Upper lobe of left lung (tissue), 6 donors: ENCODE measurements around the gene UBTD2. TPM values are rescaled to one million over a fixed set of nuclear protein-coding genes. Genes with fewer than 3 reads are reported as not detected.
A peak's percentile ranks its signal among the peaks of the same experiment; 100 is the strongest.

Experiments
- ATAC-seq, 2 donors: fragments of 200-7000 bp; cut with Tn5 transposase; one replicate each; pipeline ENCODE4 v1.9.1; 2022; ENCODE audit warnings: mild to moderate bottlenecking in 2 of 2, moderate library complexity in 2 of 2; ENCODE audit not compliant: low FRiP score in 2 of 2
- DNase-seq, 2 donors: peaks; one replicate each; pipeline ENCODE4 v3.0.0-alpha.2; 2019 to 2020
- H3K27ac ChIP-seq, 4 donors: fragments of 200-600 bp; sonication (generic); one replicate each; pipeline ENCODE4 v1.5.1; 2016 to 2019
- H3K27me3 ChIP-seq, 4 donors: fragments of 200-600 bp; sonication (generic); one replicate each; pipeline ENCODE4 v1.5.1; 2017 to 2019
- H3K36me3 ChIP-seq, 4 donors: fragments of 200-600 bp; sonication (generic); one replicate each; pipeline ENCODE4 v1.5.1; 2016 to 2019
- H3K4me1 ChIP-seq, 4 donors: fragments of 200-600 bp; sonication (generic); one replicate each; pipeline ENCODE4 v1.5.1; 2018 to 2019
- H3K4me3 ChIP-seq, 4 donors: fragments of 200-600 bp; sonication (generic); one replicate each; pipeline ENCODE4 v1.5.1; 2017 to 2019; ENCODE audit warnings: mild to moderate bottlenecking in 2 of 4, moderate library complexity in 1 of 4
- H3K9me3 ChIP-seq, 4 donors: fragments of 200-600 bp; sonication (generic); one replicate each; pipeline ENCODE4 v1.5.1; 2018 to 2019
- EP300 ChIP-seq, 4 donors: sonication (generic); formaldehyde crosslinking; IDR thresholded peaks; one replicate each; pipeline ENCODE4 v1.5.1; 2017; ENCODE audit warnings: antibody characterized with exemption in 4 of 4, control low read depth in 2 of 4
- POLR2A ChIP-seq, 4 donors: fragments of 450-650 bp; IDR thresholded peaks; one replicate each; pipeline ENCODE4 v1.5.1; 2016 to 2017; ENCODE audit warnings: antibody characterized with exemption in 4 of 4, mild to moderate bottlenecking in 2 of 4
- POLR2AphosphoS5 ChIP-seq, 2 donors: sonication (generic); formaldehyde crosslinking; IDR thresholded peaks; one replicate each; pipeline ENCODE4 v1.5.1; 2017; ENCODE audit warnings: antibody characterized with exemption in 2 of 2
- WGBS, 2 donors: methylation state at CpG; one replicate each; pipeline ENCODE4 v1.1.5; 2017 to 2018; 5-methylcytosine and 5-hydroxymethylcytosine counted together
- total RNA-seq, 6 donors: library from RNA; depleted of rRNA in 4 of 6; stranded (reverse); fragments of >200 nt in 4 of 6; gene quantifications; one replicate each; pipeline versions ENCODE4 v1.1.0 to v1.2.1, GENCODE V29; 2016 to 2021
- TF ChIP-seq, protein P1 (sequence below), 6 experiments: fragments of 450-650 bp in 4 of 6; fragments of 200-600 bp in 2 of 6; sonication (generic) in 2 of 6; IDR thresholded peaks; one replicate each; pipeline ENCODE4 v1.5.1; 2016 to 2019; ENCODE audit warnings: antibody characterized with exemption in 6 of 6
- donor health status: DM: no; HTN: no; CAD: no; lungs with moderate emphysema.
- donor health status: DM: no; HTN: yes; CAD: no; lungs with severe emphysema.

The UBTD2 gene
- total RNA-seq, 6 donors from 2014 or later = 9.4 to 22.3 (median 15.8) TPM

DNA sequence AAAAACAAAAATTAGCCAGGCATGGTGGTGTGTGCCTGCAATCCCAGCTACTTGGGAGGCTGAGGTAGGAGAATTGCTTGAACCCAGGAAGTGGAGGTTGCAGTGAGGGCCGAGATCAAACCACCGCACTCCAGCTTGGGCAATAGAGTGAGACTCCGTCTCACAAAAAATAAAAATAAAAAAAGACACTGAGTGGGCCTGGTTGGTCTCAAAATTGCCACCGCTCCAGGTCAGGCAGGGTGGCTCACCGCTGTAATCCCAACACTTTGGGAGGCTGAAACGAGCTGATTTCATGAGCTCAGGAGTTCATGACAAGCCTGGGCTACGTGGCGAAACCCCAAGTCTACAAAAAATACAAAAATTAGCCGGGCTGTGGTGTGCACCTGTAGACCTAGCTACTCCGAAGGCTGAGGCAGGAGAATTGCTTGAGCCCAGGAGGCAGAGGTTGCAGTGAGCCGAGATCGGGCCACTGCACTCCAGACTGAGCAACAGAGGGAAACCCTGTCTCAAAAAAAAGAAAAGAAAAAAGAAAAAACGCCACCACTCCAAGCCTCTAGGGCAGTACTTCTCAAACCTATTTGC lies 97.4 kb downstream of the UBTD2 start:
- Histone ChIP-seq H3K27ac (peak overlapping the region; percentile 92 to 97 (median 94)), H3K36me3 (no peaks in the 10 kb centered on the region), H3K9me3 (no peaks in the 10 kb centered on the region), H3K4me1 (peaks cover 22 to 39% (median 29%) of the 10 kb centered on the region in 4 donors), H3K4me3 (peak overlapping the region in 3 of 4 donors; percentile 87 to 98 (median 96)), H3K27me3 (no peaks in the 10 kb centered on the region)
- TF ChIP-seq EP300 (IDR thresholded peaks at IDR 0.05) = no peak
- TF ChIP-seq, protein P1, sequence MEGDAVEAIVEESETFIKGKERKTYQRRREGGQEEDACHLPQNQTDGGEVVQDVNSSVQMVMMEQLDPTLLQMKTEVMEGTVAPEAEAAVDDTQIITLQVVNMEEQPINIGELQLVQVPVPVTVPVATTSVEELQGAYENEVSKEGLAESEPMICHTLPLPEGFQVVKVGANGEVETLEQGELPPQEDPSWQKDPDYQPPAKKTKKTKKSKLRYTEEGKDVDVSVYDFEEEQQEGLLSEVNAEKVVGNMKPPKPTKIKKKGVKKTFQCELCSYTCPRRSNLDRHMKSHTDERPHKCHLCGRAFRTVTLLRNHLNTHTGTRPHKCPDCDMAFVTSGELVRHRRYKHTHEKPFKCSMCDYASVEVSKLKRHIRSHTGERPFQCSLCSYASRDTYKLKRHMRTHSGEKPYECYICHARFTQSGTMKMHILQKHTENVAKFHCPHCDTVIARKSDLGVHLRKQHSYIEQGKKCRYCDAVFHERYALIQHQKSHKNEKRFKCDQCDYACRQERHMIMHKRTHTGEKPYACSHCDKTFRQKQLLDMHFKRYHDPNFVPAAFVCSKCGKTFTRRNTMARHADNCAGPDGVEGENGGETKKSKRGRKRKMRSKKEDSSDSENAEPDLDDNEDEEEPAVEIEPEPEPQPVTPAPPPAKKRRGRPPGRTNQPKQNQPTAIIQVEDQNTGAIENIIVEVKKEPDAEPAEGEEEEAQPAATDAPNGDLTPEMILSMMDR (IDR thresholded peaks at IDR 0.05) = no peak
- ATAC-seq (no peak), DNase-seq (peak in 1 of 2 donors; percentile 16)
- 68 to 71% methylated on average over 13 of the region's 13 CpGs for WGBS, 2 donors

DNA sequence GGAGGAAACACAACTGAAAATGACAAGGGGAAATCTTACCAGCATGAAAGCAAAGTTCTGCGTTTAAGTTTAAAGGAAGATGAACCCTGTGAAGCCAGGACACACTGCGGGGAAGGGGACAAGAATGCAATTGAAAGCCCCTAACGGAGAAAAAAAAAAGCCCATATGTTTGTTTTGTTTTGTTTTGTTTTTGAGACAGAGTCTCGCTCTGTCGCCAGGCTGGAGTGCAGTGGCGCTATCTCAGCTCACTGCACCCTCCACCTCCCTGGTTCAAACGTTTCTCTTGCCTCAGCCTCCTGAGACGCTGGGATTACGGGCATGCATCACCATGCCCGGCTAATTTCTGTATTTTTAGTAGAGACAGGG lies 98.5 kb downstream of the UBTD2 start:
- TF ChIP-seq POLR2AphosphoS5 (IDR thresholded peaks at IDR 0.05) (no peak), EP300 (IDR thresholded peaks at IDR 0.05) (no peak), POLR2A (IDR thresholded peaks at IDR 0.05) (no peak)
- TF ChIP-seq, protein P1 (IDR thresholded peaks at IDR 0.05) = no peak
- DNase-seq (no peak), ATAC-seq (no peak)
- Histone ChIP-seq H3K9me3 (no peaks in the 10 kb centered on the region), H3K36me3 (no peaks in the 10 kb centered on the region), H3K4me1 (peaks cover 32 to 45% (median 35%) of the 10 kb centered on the region in 4 donors), H3K27ac (peak overlapping the region; percentile 92 to 97 (median 94)), H3K4me3 (peak overlapping the region in 2 of 4 donors; percentile 96 to 98), H3K27me3 (no peaks in the 10 kb centered on the region)
- WGBS, 2 donors = 51 to 69% methylated on average over 10 of the region's 10 CpGs

DNA sequence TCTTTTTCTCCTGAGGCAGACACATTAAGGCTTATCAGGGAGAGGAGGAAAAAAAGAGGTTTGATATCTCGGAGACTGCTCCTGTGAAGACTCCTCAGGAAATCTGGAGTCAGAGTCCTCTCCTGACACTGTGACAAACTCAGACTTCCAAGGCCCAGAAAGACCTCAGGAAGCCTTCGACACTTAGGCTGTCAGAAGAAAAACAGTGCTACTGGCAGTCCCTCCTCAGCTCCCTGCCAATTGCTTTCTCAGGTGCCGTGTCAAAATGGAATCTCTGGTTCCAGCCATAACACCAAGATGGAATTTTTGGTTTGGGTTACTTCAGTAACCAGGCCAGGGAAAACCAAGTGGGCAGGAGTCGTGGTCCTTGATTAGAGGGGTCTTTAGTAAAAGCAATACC lies 99.7 kb downstream of the UBTD2 start:
- Histone ChIP-seq H3K4me3 (no peak overlapping the region), H3K9me3 (no peaks in the 10 kb centered on the region), H3K4me1 (peaks cover 40 to 56% (median 47%) of the 10 kb centered on the region in 4 donors), H3K36me3 (no peaks in the 10 kb centered on the region), H3K27ac (peak overlapping the region in 3 of 4 donors; percentile 41 to 97 (median 49)), H3K27me3 (no peaks in the 10 kb centered on the region)
- DNase-seq (no peak), ATAC-seq (no peak)
- WGBS, 2 donors = 69 to 79% methylated on average over 4 of the region's 4 CpGs
- no peak for TF ChIP-seq POLR2A (IDR thresholded peaks at IDR 0.05)
- TF ChIP-seq EP300 (IDR thresholded peaks at IDR 0.05) = no peak
- TF ChIP-seq, protein P1 (IDR thresholded peaks at IDR 0.05) = no peak
- TF ChIP-seq POLR2AphosphoS5 (IDR thresholded peaks at IDR 0.05) = no peak

DNA sequence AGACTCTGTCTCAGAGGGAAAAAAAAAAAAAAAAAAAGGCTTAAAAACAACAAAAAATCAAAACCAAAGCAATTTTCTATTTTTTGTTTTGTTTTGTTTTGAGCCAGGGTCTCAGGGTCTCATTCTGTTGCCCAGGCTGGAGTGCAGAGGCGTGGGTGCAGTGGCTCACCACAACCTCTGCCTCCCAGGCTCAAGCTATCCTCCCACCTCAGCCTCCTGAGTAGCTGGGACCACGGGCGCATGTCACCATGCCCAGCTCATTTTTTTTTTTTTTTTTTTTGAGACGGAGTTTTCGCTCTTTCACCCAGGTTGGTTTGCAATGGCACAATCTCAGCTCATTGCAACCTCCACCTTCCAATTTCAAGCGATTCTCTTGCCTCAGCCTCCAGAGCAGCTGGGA lies 101.3 kb downstream of the UBTD2 start:
- H3K36me3 ChIP-seq = no peaks in the 10 kb centered on the region
- DNase-seq (no peak), ATAC-seq (no peak)
- no peaks in the 10 kb centered on the region for H3K27me3 ChIP-seq
- no peak overlapping the region for H3K27ac ChIP-seq
- H3K4me3 ChIP-seq = no peak overlapping the region
- H3K9me3 ChIP-seq = no peaks in the 10 kb centered on the region
- H3K4me1 ChIP-seq = peaks cover 48 to 68% (median 56%) of the 10 kb centered on the region in 4 donors
- WGBS, 2 donors = 92 to 95% methylated on average over 6 of the region's 6 CpGs
- no peak for TF ChIP-seq POLR2AphosphoS5 (IDR thresholded peaks at IDR 0.05)
- TF ChIP-seq EP300 (IDR thresholded peaks at IDR 0.05) = no peak
- TF ChIP-seq, protein P1 (IDR thresholded peaks at IDR 0.05) = no peak
- TF ChIP-seq POLR2A (IDR thresholded peaks at IDR 0.05) = no peak

DNA sequence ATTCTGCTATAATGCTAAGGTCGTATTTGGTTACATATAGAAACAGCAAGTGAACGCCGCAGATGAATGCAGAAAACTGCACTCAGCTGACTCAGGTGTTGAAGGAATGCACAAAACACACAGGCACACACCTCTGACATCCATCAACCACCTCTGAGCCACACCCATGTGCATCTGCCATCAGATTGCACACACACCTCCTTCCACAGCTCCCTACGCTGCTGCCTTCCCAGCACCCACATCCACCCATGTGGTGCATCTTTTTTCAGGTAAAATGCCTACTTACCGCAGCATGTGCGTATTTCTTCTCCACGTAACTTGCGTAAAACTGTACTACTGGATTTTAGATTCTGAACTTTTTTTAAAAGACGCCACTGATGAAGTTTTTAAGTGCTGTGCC lies 102.6 kb downstream of the UBTD2 start:
- Histone ChIP-seq H3K36me3 (no peaks in the 10 kb centered on the region), H3K9me3 (no peaks in the 10 kb centered on the region), H3K4me3 (no peak overlapping the region), H3K27ac (peak overlapping the region in 1 of 4 donors; percentile 84), H3K27me3 (no peaks in the 10 kb centered on the region), H3K4me1 (peaks cover 46 to 68% (median 54%) of the 10 kb centered on the region in 4 donors)
- ATAC-seq (no peak), DNase-seq (no peak)
- TF ChIP-seq EP300 (IDR thresholded peaks at IDR 0.05) = no peak
- TF ChIP-seq POLR2A (IDR thresholded peaks at IDR 0.05) = no peak
- TF ChIP-seq, protein P1 (IDR thresholded peaks at IDR 0.05) = no peak
- no peak for TF ChIP-seq POLR2AphosphoS5 (IDR thresholded peaks at IDR 0.05)
- 93 to 94% methylated on average over 9 of the region's 9 CpGs for WGBS, 2 donors
